Fibroblast of lung (primary cell): Measurements from ENCODE around the gene TMEM258.

Source experiments
- EZH2 ChIP-seq: IDR thresholded peaks from 2 replicates; pipeline ENCODE4 v1.5.1; 2012; ENCODE audit warnings: low read length, control low read depth, mild to moderate bottlenecking; ENCODE audit errors: missing control alignments
- TF ChIP-seq, protein P1 (sequence below), 2 donors: IDR thresholded peaks in 1 of 2; conservative IDR thresholded peaks in 1 of 2; 1 replicate in 1 of 2; 2 replicates in 1 of 2; pipeline ENCODE4 v1.5.1; 2011 to 2012; ENCODE audit warnings: low read length in 2 of 2, control low read depth in 1 of 2, inconsistent platforms in 1 of 2, low read depth in 1 of 2, mild to moderate bottlenecking in 1 of 2

DNA sequence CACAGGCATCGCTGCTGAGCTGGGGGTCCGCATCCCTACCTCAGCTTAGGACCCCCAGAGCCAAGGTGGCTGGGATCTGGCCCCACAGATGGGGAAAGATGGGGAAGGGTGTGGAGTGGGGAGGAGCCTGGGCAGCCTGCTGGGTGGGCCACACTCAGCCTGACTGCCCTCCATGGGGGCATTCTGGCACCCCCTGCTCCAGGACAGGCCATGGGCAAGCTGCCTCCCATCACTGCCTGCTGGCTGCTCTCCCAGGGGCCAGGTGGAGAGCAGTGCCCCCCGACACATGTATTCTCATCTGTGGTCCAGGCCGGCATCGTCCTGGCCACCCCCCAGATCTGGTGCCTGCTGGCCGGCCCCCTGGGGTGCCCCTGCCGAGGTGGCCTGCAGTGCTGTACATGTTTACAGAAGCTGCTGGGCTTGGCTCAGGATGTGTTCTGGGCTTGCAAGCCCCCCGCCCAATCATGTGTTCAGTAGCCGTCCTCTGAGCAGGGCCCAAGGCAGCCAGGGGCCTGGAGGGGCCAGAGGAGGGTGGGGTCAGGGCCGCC is 47.7 kb downstream of the TMEM258 start:
- TF ChIP-seq EZH2: no peak
- TF ChIP-seq, protein P1, sequence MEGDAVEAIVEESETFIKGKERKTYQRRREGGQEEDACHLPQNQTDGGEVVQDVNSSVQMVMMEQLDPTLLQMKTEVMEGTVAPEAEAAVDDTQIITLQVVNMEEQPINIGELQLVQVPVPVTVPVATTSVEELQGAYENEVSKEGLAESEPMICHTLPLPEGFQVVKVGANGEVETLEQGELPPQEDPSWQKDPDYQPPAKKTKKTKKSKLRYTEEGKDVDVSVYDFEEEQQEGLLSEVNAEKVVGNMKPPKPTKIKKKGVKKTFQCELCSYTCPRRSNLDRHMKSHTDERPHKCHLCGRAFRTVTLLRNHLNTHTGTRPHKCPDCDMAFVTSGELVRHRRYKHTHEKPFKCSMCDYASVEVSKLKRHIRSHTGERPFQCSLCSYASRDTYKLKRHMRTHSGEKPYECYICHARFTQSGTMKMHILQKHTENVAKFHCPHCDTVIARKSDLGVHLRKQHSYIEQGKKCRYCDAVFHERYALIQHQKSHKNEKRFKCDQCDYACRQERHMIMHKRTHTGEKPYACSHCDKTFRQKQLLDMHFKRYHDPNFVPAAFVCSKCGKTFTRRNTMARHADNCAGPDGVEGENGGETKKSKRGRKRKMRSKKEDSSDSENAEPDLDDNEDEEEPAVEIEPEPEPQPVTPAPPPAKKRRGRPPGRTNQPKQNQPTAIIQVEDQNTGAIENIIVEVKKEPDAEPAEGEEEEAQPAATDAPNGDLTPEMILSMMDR (conservative IDR thresholded peaks at IDR 0.05 in 1 of 2, IDR thresholded peaks at IDR 0.05 in 1 of 2; ENCODE audit: low read depth in 1 of 2, low read length in 2 of 2): no peak
